GM18499 (cell line): Measurements from ENCODE around the gene ADAMTSL1.

Experiments
- ATAC-seq: cut with Tn5 transposase; IDR thresholded peaks from one replicate; pipeline ENCODE4 v1.9.1; 2021; ENCODE audit warnings: moderate number of reproducible peaks; ENCODE audit not compliant: insufficient read depth, unreplicated experiment

The ADAMTSL1 gene

DNA sequence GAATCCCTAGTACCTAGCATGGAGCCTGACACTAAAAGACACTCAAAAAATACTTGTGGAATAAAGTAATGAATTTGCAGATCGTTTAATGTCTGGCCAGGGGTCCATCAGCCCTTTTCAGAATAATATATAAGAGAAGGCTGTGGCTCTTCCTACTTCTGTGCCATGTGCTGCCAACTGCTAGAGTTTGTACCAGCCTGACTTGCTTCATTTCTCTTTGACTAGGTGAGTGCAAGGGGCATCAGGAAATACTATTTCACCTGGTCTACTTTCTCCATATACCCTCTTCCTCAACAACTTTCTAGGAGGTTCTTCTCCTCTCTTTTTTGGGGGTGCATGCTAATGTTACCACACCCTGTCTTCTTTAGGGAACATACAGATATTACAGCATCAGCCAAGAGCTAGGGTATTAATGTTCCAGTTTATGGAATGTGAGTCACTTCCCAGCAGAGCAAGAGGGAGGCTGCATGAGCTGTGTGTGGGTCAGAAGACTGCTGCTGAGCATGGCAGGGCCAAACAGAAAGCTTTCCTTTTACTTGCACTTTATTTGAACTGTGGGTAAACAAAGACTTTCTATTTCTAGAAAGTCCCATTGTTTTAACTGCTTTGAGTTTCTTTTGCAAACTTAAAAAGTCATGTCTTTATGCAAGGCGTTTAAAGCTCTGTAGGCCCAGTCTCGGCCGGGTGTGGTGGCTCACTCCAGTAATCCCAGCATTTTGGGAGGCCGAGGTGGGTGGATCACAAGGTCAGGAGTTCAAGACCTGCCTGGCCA lies 158.9 kb downstream of the ADAMTSL1 start:
- ATAC-seq: no peak

DNA sequence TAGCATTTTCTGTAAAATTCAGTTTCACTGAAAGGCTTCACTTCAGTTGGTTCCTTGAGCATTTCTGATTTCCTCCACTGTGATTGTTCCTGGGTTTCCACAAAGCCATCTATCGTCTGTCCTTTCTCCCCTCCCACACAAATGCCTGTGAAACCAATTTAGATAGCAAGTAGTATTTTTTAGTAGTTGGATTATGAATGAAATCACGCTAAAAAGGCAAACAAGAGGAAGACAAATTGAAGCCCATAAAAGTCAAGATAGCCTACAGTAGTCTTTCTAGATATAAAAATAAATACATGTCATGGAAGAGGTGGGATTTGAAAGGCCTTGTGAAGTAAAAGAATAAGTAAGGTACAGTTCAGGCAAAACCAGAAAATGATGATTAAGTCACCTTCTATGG lies 162.8 kb downstream of the ADAMTSL1 start:
- no peak for ATAC-seq

GRCh38 chr9:18638371-18639249 lies 164.7 kb downstream of the ADAMTSL1 start:
- ATAC-seq: no peak

- ATAC-seq: no peak
These were observed 166.0 kb downstream of the ADAMTSL1 start for GRCh38 chr9:18639911-18640310.

GRCh38 chr9:18658804-18659705 lies 185.1 kb downstream of the ADAMTSL1 start:
- no peak for ATAC-seq

- no peak for ATAC-seq
These were observed 186.0 kb downstream of the ADAMTSL1 start for GRCh38 chr9:18660001-18660400.

- no peak for ATAC-seq
These were observed 188.4 kb downstream of the ADAMTSL1 start for GRCh38 chr9:18662320-18662719.

DNA sequence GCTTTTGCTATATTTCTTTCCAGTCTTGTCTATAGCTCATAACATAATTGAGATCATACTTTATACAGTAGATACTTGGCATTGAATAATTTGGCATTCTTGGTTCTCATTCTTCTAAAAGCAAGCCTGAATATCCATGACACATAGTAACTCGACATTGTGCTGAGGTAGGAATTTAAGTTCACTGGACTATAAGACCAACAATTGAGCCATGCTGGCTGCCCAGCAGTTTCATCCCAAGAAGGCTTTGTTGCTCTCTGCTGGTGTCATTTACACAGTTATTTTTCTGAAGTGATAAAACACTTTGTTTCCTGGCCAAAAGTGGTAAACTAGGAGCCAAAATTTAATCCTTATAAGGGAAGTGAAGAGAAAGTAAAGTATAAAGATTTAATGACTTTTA lies 192.0 kb downstream of the ADAMTSL1 start:
- ATAC-seq: no peak

- no peak for ATAC-seq
These were observed 192.4 kb downstream of the ADAMTSL1 start for GRCh38 chr9:18666348-18666747.

DNA sequence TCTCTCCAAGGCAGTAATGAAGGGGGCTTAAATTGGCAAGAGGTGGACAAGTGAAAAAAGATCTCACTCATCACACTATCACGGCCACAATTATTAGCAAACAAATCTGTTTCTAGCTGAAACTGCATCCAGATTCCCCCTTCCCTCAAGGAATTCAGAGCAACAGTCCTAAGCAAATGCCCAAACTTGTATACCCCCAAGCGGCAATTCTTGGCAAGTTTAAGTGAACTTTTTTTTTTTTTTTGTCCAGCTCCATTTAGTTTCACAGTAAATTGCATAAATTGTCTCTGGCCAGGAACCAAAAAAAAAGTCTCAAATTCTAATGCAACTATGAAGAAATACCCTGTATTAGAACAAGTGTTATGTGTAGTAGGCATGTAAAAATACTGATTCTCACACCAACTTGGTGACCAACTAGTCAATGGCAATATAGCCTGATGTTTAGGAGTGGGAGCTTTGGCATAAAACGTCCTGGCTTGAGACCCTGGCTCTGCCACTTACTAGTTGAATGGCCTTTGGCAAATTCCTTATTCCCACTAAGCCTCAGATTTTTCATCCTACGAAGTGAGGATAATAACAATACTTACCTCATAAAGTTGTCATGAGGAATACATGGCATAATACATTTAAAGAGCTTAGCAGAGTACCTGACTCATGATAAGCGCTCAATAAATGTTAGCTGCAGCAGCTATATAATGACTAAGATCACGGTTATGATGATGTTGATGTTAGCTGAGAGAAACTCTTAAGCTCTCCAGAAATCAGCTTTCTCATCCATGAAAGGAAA lies 193.2 kb downstream of the ADAMTSL1 start:
- ATAC-seq: no peak

DNA sequence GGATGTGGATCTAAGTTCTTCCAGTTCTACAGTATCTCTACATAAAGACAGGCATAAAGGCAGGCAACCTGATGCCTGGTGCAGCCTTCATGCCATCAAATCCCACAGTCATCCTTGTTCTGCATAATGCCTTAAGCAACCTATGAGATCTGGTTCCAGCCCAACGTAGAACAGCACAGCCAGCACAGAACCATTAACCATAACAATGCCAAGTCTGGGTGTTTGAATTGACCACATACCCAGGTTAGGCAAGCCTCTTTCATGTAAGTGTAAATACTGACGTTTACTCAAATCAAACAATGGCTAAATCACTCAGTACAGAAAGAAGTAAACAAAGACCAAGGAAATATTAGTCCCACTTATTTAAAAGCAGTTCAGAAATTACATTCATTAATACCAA lies 195.0 kb downstream of the ADAMTSL1 start:
- ATAC-seq: no peak

DNA sequence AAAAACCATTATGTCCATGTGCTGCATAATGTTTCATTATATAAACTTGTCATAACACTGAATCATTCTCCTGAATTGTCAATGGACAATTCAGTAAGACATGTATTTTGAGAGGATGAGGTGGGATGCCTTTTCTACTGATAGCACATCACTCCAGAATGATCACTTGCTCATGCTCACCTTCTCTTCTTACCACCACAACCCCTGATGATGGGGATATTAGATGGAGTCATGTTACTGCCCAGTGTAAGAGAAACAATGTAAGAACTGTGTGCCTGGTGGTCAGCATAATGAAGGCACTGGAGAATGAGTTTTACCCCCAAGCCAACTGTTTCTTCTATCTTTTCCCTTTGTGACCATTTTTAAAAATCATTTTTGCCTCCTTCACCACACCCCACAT lies 198.8 kb downstream of the ADAMTSL1 start:
- no peak for ATAC-seq

DNA sequence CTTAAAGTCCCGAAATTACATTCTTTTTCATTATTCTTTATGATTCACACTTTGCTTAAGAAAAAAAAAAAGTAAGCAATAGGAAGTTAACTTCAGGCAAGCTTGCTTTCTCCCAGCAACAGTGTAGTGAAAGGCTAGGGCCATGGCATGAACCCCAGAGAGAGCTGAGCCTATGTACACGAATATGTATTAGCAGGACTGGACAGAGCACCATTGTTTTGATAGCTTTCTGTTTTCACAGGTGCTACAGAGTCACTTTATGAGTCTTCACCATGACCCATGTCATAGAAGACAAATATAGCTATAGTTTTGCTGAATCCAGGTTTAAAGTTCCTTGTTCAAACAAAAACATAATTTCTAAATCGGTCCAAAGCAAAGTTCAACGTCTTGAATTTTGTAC lies 199.2 kb downstream of the ADAMTSL1 start:
- no peak for ATAC-seq

- no peak for ATAC-seq
These were observed 201.4 kb downstream of the ADAMTSL1 start for GRCh38 chr9:18675332-18675731.

GRCh38 chr9:18675973-18676372 lies 202.0 kb downstream of the ADAMTSL1 start:
- no peak for ATAC-seq

DNA sequence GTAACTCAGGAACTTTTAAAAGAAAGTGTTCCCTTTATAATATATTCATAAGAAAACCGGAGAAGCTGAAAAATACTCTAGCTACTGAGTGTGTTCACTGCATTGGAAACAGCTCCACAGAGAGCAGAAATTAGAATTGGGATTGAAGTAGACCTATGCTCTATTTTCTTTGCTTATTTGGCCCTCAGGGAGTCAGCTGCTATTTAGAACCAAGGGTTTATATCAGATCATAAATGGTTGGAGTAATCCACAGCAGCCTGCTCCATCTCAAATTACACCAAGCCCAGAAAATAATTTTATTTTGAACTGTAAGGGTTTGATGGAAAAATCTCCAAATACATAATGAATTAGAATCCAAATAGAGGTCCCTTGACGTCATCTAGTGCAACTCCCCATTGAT lies 202.6 kb downstream of the ADAMTSL1 start:
- ATAC-seq: no peak

GRCh38 chr9:18678821-18679590 lies 205.1 kb downstream of the ADAMTSL1 start:
- no peak for ATAC-seq

GRCh38 chr9:18682907-18683306 lies 209.0 kb downstream of the ADAMTSL1 start:
- no peak for ATAC-seq

DNA sequence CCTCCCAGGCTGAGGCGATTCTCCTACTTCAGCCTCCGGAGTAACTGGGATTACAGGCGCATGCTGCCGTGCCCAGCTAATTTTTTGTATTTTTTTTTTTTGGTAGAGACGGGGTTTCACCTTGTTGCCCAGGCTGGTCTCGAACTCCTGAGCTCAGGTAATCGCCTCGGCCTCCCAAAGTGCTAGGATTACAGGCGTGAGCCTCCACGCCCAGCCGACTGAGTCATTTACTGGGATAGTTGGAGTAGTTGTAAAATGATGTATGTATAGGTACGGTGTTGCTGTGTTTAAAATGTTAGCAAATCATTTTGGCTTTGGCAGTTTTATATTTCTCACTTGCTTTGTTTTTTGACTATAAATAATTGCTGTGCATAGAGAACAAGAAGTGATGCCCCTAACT lies 209.4 kb downstream of the ADAMTSL1 start:
- no peak for ATAC-seq
